Endothelial cell (in vitro differentiated cells): ENCODE measurements around the gene NDUFA3. TPM values are rescaled to one million over a fixed set of nuclear protein-coding genes. Genes with fewer than 3 reads are reported as not detected.

ENCODE experiments used
- DNase-seq: peaks from one replicate; pipeline ENCODE4 v3.0.0; 2021; ENCODE audit warnings: low spot score
- H3K27ac Mint-ChIP-seq: one replicate; pipeline ENCODE4 v1.8.0; 2021; ENCODE audit warnings: mixed read lengths, inconsistent platforms; ENCODE audit not compliant: unreplicated experiment
- H3K27me3 Mint-ChIP-seq: one replicate; pipeline ENCODE4 v1.8.0; 2021; ENCODE audit warnings: mild to moderate bottlenecking, moderate library complexity, mixed read lengths, inconsistent platforms; ENCODE audit not compliant: unreplicated experiment
- H3K36me3 Mint-ChIP-seq: one replicate; pipeline ENCODE4 v1.8.0; 2021; ENCODE audit warnings: mild to moderate bottlenecking, low read depth, mixed read lengths, inconsistent platforms; ENCODE audit not compliant: unreplicated experiment
- H3K4me1 Mint-ChIP-seq: one replicate; pipeline ENCODE4 v1.8.0; 2021; ENCODE audit warnings: mild to moderate bottlenecking, mixed read lengths, inconsistent platforms; ENCODE audit not compliant: unreplicated experiment
- H3K4me3 Mint-ChIP-seq: one replicate; pipeline ENCODE4 v1.8.0; 2021; ENCODE audit warnings: mild to moderate bottlenecking, mixed read lengths, inconsistent platforms; ENCODE audit not compliant: unreplicated experiment
- H3K9me3 Mint-ChIP-seq: one replicate; pipeline ENCODE4 v1.8.0; 2021; ENCODE audit warnings: mixed read lengths, inconsistent platforms; ENCODE audit not compliant: unreplicated experiment
- total RNA-seq: library from RNA; stranded (reverse); fragmentation: NEBNext Ultra II Directional; extraction: Animal tissue kit (Norgen Biotek cat#: 25700); gene quantifications from one replicate; pipeline ENCODE4 v1.2.1, GENCODE V29; 2021; ENCODE audit not compliant: unreplicated experiment
- TF ChIP-seq, protein P1 (sequence below): fragments of 200-600 bp; sonication (generic); IDR thresholded peaks from one replicate; pipeline ENCODE4 v1.5.0; 2021; ENCODE audit warnings: antibody characterized with exemption; ENCODE audit not compliant: unreplicated experiment

The NDUFA3 gene
- total RNA-seq, 1 donor from 2014 or later, result 126 TPM

DNA sequence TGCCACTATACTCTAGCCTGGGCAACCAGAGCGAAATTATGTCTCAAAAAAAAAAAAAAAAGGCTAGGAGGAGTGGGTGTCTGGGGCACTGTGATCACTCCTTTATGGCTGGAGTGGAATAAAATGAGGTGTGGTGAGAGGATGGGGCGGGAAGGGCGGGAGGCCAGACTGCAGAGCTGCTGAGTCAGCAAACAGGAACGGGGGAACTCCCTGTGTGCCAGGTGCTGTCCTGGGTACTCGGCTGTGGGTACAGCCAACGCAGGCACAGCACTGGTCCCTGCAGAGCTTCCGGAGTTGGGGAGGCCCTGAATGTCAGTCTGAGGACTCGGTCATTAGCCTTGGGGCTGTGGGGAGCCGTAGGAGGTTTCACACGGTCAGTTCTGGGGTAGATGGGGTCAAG is 18.6 kb downstream of the NDUFA3 start:
- H3K36me3 Mint-ChIP-seq, result peaks cover 38% of the 10 kb centered on the region
- TF ChIP-seq, protein P1, sequence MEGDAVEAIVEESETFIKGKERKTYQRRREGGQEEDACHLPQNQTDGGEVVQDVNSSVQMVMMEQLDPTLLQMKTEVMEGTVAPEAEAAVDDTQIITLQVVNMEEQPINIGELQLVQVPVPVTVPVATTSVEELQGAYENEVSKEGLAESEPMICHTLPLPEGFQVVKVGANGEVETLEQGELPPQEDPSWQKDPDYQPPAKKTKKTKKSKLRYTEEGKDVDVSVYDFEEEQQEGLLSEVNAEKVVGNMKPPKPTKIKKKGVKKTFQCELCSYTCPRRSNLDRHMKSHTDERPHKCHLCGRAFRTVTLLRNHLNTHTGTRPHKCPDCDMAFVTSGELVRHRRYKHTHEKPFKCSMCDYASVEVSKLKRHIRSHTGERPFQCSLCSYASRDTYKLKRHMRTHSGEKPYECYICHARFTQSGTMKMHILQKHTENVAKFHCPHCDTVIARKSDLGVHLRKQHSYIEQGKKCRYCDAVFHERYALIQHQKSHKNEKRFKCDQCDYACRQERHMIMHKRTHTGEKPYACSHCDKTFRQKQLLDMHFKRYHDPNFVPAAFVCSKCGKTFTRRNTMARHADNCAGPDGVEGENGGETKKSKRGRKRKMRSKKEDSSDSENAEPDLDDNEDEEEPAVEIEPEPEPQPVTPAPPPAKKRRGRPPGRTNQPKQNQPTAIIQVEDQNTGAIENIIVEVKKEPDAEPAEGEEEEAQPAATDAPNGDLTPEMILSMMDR, result no peak

DNA sequence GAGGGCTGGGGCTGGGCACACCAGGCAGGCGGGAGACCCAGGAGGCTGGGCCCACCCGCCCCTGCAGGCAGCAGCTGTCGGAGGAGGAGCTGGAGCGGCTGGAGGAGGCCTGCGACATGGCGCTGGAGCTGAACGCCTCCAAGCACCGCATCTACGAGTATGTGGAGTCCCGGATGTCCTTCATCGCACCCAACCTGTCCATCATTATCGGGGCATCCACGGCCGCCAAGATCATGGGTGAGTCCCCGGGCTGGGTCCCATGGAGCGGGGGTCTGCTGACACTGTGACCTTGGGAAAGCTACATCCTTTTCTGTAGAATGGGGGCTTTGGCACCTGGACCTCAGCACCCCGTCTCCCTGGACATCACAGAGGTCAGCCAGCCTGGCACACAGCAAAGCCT is 21.0 kb downstream of the NDUFA3 start:
- H3K36me3 Mint-ChIP-seq, result peaks cover 35% of the 10 kb centered on the region
- H3K4me1 Mint-ChIP-seq, result no peaks in the 10 kb centered on the region

More for the DNA sequence above, 18.6 kb downstream of the NDUFA3 start:
- H3K4me3 Mint-ChIP-seq, result no peak overlapping the region
- H3K9me3 Mint-ChIP-seq, result no peaks in the 10 kb centered on the region
- DNase-seq, result no peak
- peaks cover 9% of the 10 kb centered on the region for H3K4me1 Mint-ChIP-seq
- no peak overlapping the region for H3K27ac Mint-ChIP-seq
- peaks cover 14% of the 10 kb centered on the region for H3K27me3 Mint-ChIP-seq

DNA sequence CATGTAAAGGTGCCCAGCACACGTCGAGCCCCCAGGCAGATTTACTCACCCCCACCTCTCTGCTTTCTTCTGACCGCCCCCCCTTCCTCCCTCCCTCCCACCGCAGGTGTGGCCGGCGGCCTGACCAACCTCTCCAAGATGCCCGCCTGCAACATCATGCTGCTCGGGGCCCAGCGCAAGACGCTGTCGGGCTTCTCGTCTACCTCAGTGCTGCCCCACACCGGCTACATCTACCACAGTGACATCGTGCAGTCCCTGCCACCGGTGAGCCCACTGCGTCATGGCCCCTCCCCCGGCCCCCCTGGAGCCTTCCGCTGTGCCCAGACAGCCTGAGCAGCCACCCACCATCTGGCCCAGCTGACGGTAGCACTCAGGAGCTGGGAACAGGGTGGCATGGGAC is 21.7 kb downstream of the NDUFA3 start:
- H3K9me3 Mint-ChIP-seq, result no peaks in the 10 kb centered on the region

More for the DNA sequence above, 21.0 kb downstream of the NDUFA3 start:
- no peaks in the 10 kb centered on the region for H3K9me3 Mint-ChIP-seq
- H3K4me3 Mint-ChIP-seq, result no peak overlapping the region
- H3K27me3 Mint-ChIP-seq, result peaks cover 14% of the 10 kb centered on the region
- TF ChIP-seq, protein P1, result no peak
- H3K27ac Mint-ChIP-seq, result no peak overlapping the region
- no peak for DNase-seq

GRCh38 chr19:54125713-54126112 is 23.1 kb downstream of the NDUFA3 start:
- H3K4me3 Mint-ChIP-seq, result no peak overlapping the region

More for the DNA sequence above, 21.7 kb downstream of the NDUFA3 start:
- Mint-ChIP-seq H3K27ac (no peak overlapping the region), H3K36me3 (peaks cover 35% of the 10 kb centered on the region), H3K4me3 (no peak overlapping the region), H3K4me1 (no peaks in the 10 kb centered on the region), H3K27me3 (peaks cover 14% of the 10 kb centered on the region)
- no peak for DNase-seq
- TF ChIP-seq, protein P1, result no peak

DNA sequence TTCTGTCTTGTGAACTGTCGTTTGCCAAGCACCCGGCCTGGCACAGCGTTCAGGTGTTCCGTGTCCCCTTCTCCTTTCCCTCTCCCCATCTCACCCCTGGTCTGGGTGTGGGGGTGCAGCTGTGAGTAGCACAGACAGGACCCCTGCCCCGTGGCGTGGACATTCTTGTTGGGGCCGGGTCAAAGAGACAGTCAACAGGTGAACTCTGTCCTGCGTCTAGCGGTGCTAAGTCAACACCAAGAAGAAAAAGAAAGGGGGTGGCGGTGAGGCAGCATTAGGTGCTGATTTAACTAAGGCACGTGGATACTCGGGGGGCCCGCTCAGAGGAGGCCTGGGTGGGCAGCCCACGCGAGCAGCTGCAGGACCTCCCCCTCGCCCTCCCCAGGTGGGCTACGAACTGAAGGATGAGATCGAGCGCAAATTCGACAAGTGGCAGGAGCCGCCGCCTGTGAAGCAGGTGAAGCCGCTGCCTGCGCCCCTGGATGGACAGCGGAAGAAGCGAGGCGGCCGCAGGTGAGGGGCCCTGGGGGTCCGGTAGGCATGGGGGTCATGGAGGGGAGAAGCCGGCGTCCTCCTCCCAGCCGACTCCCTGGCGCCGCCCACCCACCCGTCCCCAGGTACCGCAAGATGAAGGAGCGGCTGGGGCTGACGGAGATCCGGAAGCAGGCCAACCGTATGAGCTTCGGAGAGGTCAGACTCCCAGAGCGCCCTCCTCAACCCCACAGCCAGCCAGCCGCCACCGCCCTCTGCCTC is 25.2 kb downstream of the NDUFA3 start:
- Mint-ChIP-seq H3K27me3 (peaks cover 10% of the 10 kb centered on the region), H3K9me3 (no peaks in the 10 kb centered on the region), H3K27ac (no peak overlapping the region), H3K36me3 (peaks cover 16% of the 10 kb centered on the region), H3K4me3 (peak overlapping the region; percentile 59), H3K4me1 (no peaks in the 10 kb centered on the region)
- TF ChIP-seq, protein P1, result no peak
- DNase-seq, result no peak

More at GRCh38 chr19:54125713-54126112, 23.1 kb downstream of the NDUFA3 start:
- Mint-ChIP-seq H3K36me3 (peaks cover 27% of the 10 kb centered on the region), H3K27ac (peak overlapping the region; percentile 30), H3K27me3 (peaks cover 10% of the 10 kb centered on the region), H3K4me1 (no peaks in the 10 kb centered on the region), H3K9me3 (no peaks in the 10 kb centered on the region)
- TF ChIP-seq, protein P1, result no peak
- DNase-seq, result no peak
